Uterus (tissue), 2 donors: ENCODE results near the gene CCNL1.

Experiments used
- POLR2A ChIP-seq, 2 donors: fragments of 450-650 bp; IDR thresholded peaks; one replicate each; pipeline ENCODE4 v1.6.1; 2016; ENCODE audit warnings: antibody characterized with exemption in 2 of 2, mild to moderate bottlenecking in 1 of 2, moderate library complexity in 1 of 2
- TF ChIP-seq, protein P1 (sequence below), 4 experiments: fragments of 200-600 bp in 2 of 4; fragments of 450-650 bp in 2 of 4; sonication (generic) in 2 of 4; IDR thresholded peaks; one replicate each; pipeline ENCODE4 v1.5.1; 2016 to 2019; ENCODE audit warnings: antibody characterized with exemption in 4 of 4, mild to moderate bottlenecking in 2 of 4, moderate library complexity in 1 of 4

DNA sequence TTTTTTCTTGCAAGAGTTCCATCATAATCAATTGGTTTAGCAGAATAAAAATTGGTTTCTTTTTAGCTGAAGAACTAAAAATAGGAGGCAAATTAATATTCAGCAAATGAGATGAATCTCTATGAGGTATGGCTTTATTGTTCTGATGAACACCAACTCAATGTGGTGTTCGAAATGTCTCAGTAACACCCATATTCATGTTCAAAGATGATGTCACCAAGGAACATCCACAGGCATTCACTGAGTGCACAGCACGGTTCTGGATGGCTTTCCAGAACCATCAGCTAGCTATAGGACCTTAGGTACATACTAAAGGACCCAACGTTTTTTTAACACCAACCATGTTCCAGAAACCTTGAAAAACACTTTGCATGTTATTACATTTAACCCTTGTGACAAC lies 42.7 kb downstream of the CCNL1 start:
- TF ChIP-seq, protein P1, sequence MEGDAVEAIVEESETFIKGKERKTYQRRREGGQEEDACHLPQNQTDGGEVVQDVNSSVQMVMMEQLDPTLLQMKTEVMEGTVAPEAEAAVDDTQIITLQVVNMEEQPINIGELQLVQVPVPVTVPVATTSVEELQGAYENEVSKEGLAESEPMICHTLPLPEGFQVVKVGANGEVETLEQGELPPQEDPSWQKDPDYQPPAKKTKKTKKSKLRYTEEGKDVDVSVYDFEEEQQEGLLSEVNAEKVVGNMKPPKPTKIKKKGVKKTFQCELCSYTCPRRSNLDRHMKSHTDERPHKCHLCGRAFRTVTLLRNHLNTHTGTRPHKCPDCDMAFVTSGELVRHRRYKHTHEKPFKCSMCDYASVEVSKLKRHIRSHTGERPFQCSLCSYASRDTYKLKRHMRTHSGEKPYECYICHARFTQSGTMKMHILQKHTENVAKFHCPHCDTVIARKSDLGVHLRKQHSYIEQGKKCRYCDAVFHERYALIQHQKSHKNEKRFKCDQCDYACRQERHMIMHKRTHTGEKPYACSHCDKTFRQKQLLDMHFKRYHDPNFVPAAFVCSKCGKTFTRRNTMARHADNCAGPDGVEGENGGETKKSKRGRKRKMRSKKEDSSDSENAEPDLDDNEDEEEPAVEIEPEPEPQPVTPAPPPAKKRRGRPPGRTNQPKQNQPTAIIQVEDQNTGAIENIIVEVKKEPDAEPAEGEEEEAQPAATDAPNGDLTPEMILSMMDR (IDR thresholded peaks at IDR 0.05), result no peak
- TF ChIP-seq POLR2A (IDR thresholded peaks at IDR 0.05), result no peak
